T-helper 1 cell treated with Interleukin-12 subunit alpha and Interleukin-12 subunit beta and Interleukin-4 antibody, amounts not matched to agents 30 μg/mL and 1 μg/mL, for 36 hours (primary cell): ENCODE measurements around the gene CDKL1.

ENCODE experiments used
- H3K27ac Mint-ChIP-seq: one replicate; pipeline ENCODE4 v1.8.0; 2021; ENCODE audit warnings: mild to moderate bottlenecking, mixed read lengths
- H3K27me3 Mint-ChIP-seq: one replicate; pipeline ENCODE4 v1.8.0; 2021; ENCODE audit warnings: low read depth, mixed read lengths
- H3K36me3 Mint-ChIP-seq: one replicate; pipeline ENCODE4 v1.8.0; 2021; ENCODE audit warnings: low read depth, mixed read lengths
- H3K4me1 Mint-ChIP-seq: one replicate; pipeline ENCODE4 v1.8.0; 2021; ENCODE audit warnings: low read depth, mixed read lengths
- H3K4me3 Mint-ChIP-seq: one replicate; pipeline ENCODE4 v1.8.0; 2021; ENCODE audit warnings: mild to moderate bottlenecking, moderate library complexity, mixed read lengths
- H3K9me3 Mint-ChIP-seq: one replicate; pipeline ENCODE4 v1.8.0; 2021; ENCODE audit warnings: mixed read lengths

The CDKL1 gene

GRCh38 chr14:50342221-50343078, 54.2 kb downstream of the CDKL1 start:
- H3K9me3 Mint-ChIP-seq: no peaks in the 10 kb centered on the region
- no peak overlapping the region for H3K4me3 Mint-ChIP-seq
- H3K27me3 Mint-ChIP-seq: peaks cover 25% of the 10 kb centered on the region
- peaks cover 22% of the 10 kb centered on the region for H3K4me1 Mint-ChIP-seq
- H3K27ac Mint-ChIP-seq: no peak overlapping the region
- peaks cover 1% of the 10 kb centered on the region for H3K36me3 Mint-ChIP-seq

DNA sequence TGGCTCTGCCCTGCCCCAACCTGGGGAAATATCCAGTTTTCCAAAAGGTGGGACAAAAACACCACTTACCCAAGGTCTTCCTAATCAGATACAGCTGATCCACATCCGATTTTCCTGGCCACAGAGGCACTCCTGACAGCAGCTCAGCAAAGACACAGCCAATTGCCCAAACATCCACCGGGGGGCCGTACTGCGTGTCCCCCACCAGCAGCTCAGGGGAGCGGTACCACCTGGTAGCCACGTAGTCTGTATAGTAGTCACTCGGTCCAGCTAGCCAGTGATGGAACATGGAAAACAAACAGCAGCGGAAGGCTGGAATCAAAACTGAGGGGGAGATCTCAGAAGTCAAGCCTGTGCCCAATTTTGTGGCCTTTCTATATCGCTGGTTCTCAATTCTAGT, 55.7 kb downstream of the CDKL1 start:
- H3K9me3 Mint-ChIP-seq: no peaks in the 10 kb centered on the region
- peaks cover 26% of the 10 kb centered on the region for H3K4me1 Mint-ChIP-seq
- H3K27me3 Mint-ChIP-seq: peaks cover 18% of the 10 kb centered on the region
- no peak overlapping the region for H3K27ac Mint-ChIP-seq
- peaks cover 1% of the 10 kb centered on the region for H3K36me3 Mint-ChIP-seq
- H3K4me3 Mint-ChIP-seq: no peak overlapping the region

DNA sequence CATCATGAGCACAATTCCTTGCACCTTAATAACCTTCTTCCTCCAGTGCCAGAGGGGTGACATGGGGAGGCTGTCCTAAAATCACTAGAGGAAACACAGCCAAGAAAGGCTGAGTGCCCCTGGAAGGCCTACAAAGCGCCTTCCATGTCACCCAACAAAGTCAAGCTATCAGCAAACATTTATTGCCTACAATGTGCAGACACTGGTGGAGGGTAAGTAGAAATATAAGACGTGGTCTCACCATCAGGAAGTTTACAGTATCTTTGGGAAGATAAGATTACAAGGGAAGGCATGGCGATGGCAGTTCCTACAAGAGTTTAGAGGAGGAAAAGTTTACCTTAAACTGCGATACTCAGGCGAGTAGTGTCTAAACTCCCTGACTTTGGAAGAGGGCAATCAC, 56.6 kb downstream of the CDKL1 start:
- Mint-ChIP-seq H3K36me3 (peaks cover 3% of the 10 kb centered on the region), H3K4me1 (peaks cover 27% of the 10 kb centered on the region), H3K27me3 (peaks cover 13% of the 10 kb centered on the region), H3K27ac (no peak overlapping the region), H3K4me3 (no peak overlapping the region), H3K9me3 (no peaks in the 10 kb centered on the region)

DNA sequence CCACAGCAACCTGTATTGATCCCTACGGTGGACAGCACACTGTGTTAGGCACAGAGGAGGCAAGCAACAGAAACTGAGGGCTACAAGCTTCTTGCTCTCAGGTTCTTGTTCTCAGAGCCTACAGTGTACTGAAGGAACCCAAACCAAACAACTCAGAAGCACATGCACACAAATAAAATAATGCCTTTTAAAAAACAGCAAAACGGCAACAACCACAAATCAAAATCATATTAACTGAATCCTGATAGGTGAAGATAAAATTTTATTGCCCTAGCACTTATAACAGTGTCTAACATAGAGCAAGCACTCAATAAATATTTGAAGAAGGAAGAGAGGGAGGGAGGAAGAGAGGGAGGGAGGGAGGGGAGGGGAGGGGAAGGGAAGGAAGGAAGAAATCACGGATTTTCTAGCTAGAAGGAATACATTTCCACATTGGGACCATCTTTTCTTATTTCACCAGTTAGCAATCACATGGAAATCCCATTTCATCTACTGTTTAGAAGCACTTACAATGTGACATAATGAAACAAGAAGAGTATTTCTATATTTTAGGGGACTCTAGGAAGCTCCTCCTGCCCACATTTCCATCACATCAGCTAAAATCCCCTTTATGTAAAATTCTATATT, 57.4 kb downstream of the CDKL1 start:
- Mint-ChIP-seq H3K27ac (no peak overlapping the region), H3K4me3 (no peak overlapping the region), H3K36me3 (peaks cover 2% of the 10 kb centered on the region), H3K9me3 (no peaks in the 10 kb centered on the region), H3K27me3 (peaks cover 10% of the 10 kb centered on the region), H3K4me1 (peaks cover 24% of the 10 kb centered on the region)

GRCh38 chr14:50338587-50338986, 58.1 kb downstream of the CDKL1 start:
- peaks cover 17% of the 10 kb centered on the region for H3K4me1 Mint-ChIP-seq
- peaks cover 2% of the 10 kb centered on the region for H3K36me3 Mint-ChIP-seq
- no peaks in the 10 kb centered on the region for H3K9me3 Mint-ChIP-seq
- no peak overlapping the region for H3K4me3 Mint-ChIP-seq
- no peak overlapping the region for H3K27ac Mint-ChIP-seq
- H3K27me3 Mint-ChIP-seq: peaks cover 3% of the 10 kb centered on the region

DNA sequence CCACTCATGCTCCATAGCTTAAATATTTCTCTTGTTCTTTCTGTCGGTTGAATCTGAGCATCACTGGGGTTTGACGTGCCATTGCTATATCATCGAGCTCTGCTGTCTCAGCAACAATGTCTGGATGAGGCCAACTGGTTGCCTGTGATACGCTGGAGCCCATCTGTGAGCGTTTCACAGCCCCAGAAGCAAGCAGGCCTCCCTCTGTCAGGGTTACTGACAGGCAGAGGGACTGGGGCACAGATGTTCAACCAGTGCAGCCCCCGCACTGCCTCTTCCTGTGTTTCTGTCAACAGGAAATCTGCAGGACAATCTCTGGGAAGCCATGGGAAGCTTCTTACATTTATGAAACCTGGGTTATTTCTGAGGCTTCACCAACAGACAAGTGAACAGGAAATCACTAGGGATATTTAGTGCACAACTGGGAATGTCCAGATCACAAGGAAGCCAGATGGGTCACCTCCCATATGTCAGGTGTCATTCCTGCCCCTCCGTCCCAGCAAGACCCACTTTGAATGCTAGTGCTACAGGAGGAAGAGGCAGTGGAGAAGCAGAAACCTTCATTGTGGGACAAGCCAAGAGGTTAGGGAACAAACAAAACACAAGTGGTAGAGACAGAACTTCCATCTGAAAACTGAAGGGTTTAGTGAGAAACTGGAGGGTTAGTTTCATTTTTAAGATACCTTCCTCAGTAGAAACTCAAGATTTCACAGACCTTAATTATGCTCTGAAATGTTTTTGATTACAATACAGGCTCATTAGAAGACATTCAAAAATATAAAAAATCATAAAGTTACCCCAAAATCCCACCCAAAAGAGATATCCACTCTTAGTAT, 60.5 kb downstream of the CDKL1 start:
- H3K27ac Mint-ChIP-seq: peak overlapping the region; percentile 50
- no peaks in the 10 kb centered on the region for H3K27me3 Mint-ChIP-seq
- peaks cover 10% of the 10 kb centered on the region for H3K4me1 Mint-ChIP-seq
- no peaks in the 10 kb centered on the region for H3K9me3 Mint-ChIP-seq
- peak overlapping the region; percentile 18 for H3K4me3 Mint-ChIP-seq
- H3K36me3 Mint-ChIP-seq: peaks cover 9% of the 10 kb centered on the region

DNA sequence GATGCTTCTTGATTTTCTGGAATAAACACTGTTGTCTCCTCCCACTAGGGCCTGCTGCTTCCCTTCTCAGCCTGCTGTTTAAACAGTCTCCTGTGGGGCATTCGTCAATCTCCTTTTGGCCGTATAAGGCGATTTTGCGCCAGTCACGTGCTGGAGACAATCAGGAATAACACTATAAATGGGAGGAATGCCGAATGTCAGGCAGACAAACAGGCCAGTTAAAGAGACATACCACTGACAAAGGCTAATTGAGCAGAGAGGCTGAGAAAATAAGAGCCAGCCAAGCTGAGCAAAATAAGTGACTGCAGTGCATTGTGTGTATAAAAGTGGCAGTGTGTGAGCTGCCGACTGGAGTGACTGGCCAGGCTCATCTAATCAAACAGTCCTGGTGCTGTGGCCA, 61.3 kb downstream of the CDKL1 start:
- H3K9me3 Mint-ChIP-seq: no peaks in the 10 kb centered on the region
- no peaks in the 10 kb centered on the region for H3K27me3 Mint-ChIP-seq
- peaks cover 10% of the 10 kb centered on the region for H3K4me1 Mint-ChIP-seq
- H3K27ac Mint-ChIP-seq: no peak overlapping the region
- H3K4me3 Mint-ChIP-seq: no peak overlapping the region
- peaks cover 11% of the 10 kb centered on the region for H3K36me3 Mint-ChIP-seq

DNA sequence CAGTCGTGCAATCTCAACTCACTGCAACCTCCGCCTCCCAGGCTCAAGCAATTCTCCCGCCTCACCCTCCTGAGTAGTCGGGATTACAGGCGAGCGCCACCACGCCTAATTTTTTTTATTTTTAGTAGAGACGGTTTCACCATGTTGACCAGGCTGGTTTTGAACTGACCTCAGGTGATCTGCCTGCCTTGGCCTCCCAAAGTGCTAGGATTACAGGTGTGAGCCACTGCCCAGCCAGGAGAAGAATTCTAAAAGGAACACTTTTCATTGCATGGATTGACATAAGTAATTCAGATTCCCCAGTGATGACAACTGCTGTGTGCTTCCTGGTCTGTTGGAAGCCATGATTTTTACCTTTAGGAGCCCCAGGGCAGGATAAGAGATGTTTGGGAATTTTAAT, 62.5 kb downstream of the CDKL1 start:
- H3K4me3 Mint-ChIP-seq: no peak overlapping the region

GRCh38 chr14:50333014-50333509, 63.6 kb downstream of the CDKL1 start:
- H3K27me3 Mint-ChIP-seq: no peaks in the 10 kb centered on the region
- peaks cover 18% of the 10 kb centered on the region for H3K36me3 Mint-ChIP-seq
- H3K4me3 Mint-ChIP-seq: no peak overlapping the region
- no peaks in the 10 kb centered on the region for H3K9me3 Mint-ChIP-seq
- H3K27ac Mint-ChIP-seq: no peak overlapping the region
- peaks cover 10% of the 10 kb centered on the region for H3K4me1 Mint-ChIP-seq

More for the DNA sequence above, 62.5 kb downstream of the CDKL1 start:
- Mint-ChIP-seq H3K27ac (no peak overlapping the region), H3K9me3 (no peaks in the 10 kb centered on the region), H3K36me3 (peaks cover 18% of the 10 kb centered on the region), H3K4me1 (peaks cover 10% of the 10 kb centered on the region), H3K27me3 (no peaks in the 10 kb centered on the region)

DNA sequence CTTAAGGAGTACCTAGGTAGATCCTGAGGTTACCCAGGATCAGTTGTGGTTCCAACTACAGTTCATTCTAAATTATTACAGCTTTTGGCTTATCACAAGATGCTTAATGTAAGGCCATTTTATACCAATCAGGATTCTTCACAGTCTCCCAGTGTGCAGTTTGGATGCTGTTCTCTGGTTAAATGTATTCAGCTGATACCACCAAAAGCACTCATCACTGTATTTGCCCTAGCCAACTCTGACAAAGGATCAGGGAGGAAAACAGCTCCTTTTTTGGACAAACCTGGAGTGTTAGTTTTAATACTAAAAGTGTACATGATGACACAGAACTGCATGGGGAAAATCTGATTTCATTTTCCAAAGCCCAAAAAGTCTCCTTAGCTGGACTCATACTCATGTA, 65.1 kb downstream of the CDKL1 start:
- Mint-ChIP-seq H3K4me3 (no peak overlapping the region), H3K4me1 (peaks cover 10% of the 10 kb centered on the region), H3K9me3 (no peaks in the 10 kb centered on the region), H3K27me3 (no peaks in the 10 kb centered on the region), H3K36me3 (peaks cover 18% of the 10 kb centered on the region), H3K27ac (no peak overlapping the region)

GRCh38 chr14:50321009-50321660, 75.5 kb downstream of the CDKL1 start:
- Mint-ChIP-seq H3K27ac (no peak overlapping the region), H3K4me1 (peaks cover 15% of the 10 kb centered on the region), H3K9me3 (no peaks in the 10 kb centered on the region), H3K36me3 (peaks cover 8% of the 10 kb centered on the region), H3K4me3 (no peak overlapping the region), H3K27me3 (no peaks in the 10 kb centered on the region)

GRCh38 chr14:50320283-50320682, 76.4 kb downstream of the CDKL1 start:
- Mint-ChIP-seq H3K4me1 (peaks cover 17% of the 10 kb centered on the region), H3K27ac (no peak overlapping the region), H3K27me3 (no peaks in the 10 kb centered on the region), H3K4me3 (no peak overlapping the region), H3K9me3 (no peaks in the 10 kb centered on the region), H3K36me3 (peaks cover 13% of the 10 kb centered on the region)

DNA sequence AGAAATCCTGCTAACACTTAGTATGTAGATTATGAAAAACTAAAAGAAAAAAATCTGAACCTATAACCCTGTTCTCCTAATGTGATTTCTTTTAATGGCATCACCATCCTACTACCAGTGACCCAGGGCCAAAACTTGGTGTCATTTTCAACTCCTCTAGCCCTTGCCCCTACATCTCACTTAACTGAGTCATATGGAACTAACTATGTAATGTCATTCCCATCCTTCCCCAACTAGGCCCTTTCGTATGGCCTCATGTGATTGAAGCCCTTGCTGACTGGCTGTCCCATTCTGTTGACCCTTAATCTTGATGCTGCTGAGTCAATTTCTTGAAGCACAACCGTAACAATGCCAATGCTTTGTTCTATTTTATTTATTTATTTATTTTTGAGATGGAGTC, 77.0 kb downstream of the CDKL1 start:
- Mint-ChIP-seq H3K4me1 (peaks cover 17% of the 10 kb centered on the region), H3K36me3 (peaks cover 10% of the 10 kb centered on the region), H3K9me3 (no peaks in the 10 kb centered on the region), H3K27me3 (no peaks in the 10 kb centered on the region), H3K4me3 (no peak overlapping the region), H3K27ac (no peak overlapping the region)

DNA sequence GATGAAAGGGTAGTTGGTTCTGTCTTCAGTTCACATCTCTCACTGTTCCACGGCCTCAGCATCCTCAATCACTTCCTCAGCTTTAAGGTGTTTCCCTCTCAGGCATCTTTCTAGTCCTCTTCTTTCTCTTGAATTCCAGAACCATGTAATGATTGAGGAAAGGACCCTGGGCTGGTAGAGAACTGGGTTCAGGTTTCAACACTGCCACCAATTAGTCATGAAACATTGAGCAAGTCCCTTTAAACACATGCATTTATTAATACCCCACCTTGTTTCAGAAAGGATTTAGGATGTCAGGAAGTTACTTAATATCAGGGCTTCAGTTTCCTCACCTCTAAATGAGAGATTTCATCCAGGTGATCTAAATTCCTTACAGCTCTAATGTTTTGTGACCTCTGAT, 77.4 kb downstream of the CDKL1 start:
- no peak overlapping the region for H3K4me3 Mint-ChIP-seq
- H3K4me1 Mint-ChIP-seq: peaks cover 18% of the 10 kb centered on the region

More for the DNA sequence above, 77.4 kb downstream of the CDKL1 start:
- H3K9me3 Mint-ChIP-seq: peaks cover 2% of the 10 kb centered on the region
- H3K27ac Mint-ChIP-seq: no peak overlapping the region
- no peaks in the 10 kb centered on the region for H3K27me3 Mint-ChIP-seq
- peaks cover 13% of the 10 kb centered on the region for H3K36me3 Mint-ChIP-seq
